ENCODE results near the gene TOX4. TPM values are rescaled to one million over a fixed set of nuclear protein-coding genes. Genes with fewer than 3 reads are reported as not detected.

The TOX4 gene
- polyA plus RNA-seq, 3 donors = 19.3 to 44.7 (median 23.2) TPM

Other genes starting within 250 kb of the TOX4 start
- 100 to 1,000 TPM; 263 to 524 (median 375) TPM for gene HNRNPC, start 207.8 kb upstream of the TOX4 start, polyA plus RNA-seq
- under 1 TPM; 0.07 to 0.45 (median 0.15) TPM for gene RPGRIP1, start 197.1 kb upstream of the TOX4 start, polyA plus RNA-seq
- gene SUPT16H, start 93.2 kb upstream of the TOX4 start, polyA plus RNA-seq = 10 to 100 TPM; 20.4 to 53.6 (median 43.4) TPM
- 10 to 100 TPM; 11.5 to 21.1 (median 20.7) TPM for gene CHD8, start 21.1 kb upstream of the TOX4 start, polyA plus RNA-seq
- 10 to 100 TPM in 2 of 3 donors, 1 to 10 TPM in 1; 5.5 to 17.5 (median 15.3) TPM for gene RAB2B, start 236 bp upstream of the TOX4 start, polyA plus RNA-seq
- gene METTL3, start 34.1 kb downstream of the TOX4 start, polyA plus RNA-seq = 10 to 100 TPM; 22.7 to 29.5 (median 27.4) TPM
- gene SALL2, start 49.2 kb downstream of the TOX4 start, polyA plus RNA-seq = 1 to 10 TPM; 1.1 to 6.6 (median 2.0) TPM
- under 1 TPM in 1 of 3 donors, not detected in 2; 0.22 TPM for gene OR10G3, start 102.9 kb downstream of the TOX4 start, polyA plus RNA-seq
- not detected for gene OR10G2, start 157.7 kb downstream of the TOX4 start, polyA plus RNA-seq
- not detected for gene OR4E2, start 176.6 kb downstream of the TOX4 start, polyA plus RNA-seq
- gene OR4E1, start 196.6 kb downstream of the TOX4 start, polyA plus RNA-seq = not detected